Activated T-helper 1 cell treated with anti-CD3 and anti-CD28 coated beads, Interleukin-2, amount 50 U/mL, for 16 hours (primary cell): ENCODE measurements around the gene RAPGEF3.

Experiments used
- DNase-seq, 2 donors: peaks; one replicate each; pipeline ENCODE4 v3.0.0-alpha.2; 2020; ENCODE audit warnings: low read depth in 1 of 2, low spot score in 1 of 2

Gene RAPGEF3

GRCh38 chr12:47758834-47759690 is at the start of gene RAPGEF3:
Gene RAPGEF3 (minus strand): TSS chr12:47758880. CDS start chr12:47758556, 324 bp downstream.
- peak; percentile 35 to 58 for DNase-seq

GRCh38 chr12:47808050-47808449 is 49.4 kb upstream of the RAPGEF3 start:
- DNase-seq, result peak; percentile 37 to 66

- DNase-seq, result no peak
These were observed 48.7 kb upstream of the RAPGEF3 start for GRCh38 chr12:47807338-47807737.

- no peak for DNase-seq
These were observed 46.7 kb upstream of the RAPGEF3 start for GRCh38 chr12:47805417-47805816.

- no peak for DNase-seq
These were observed 45.5 kb upstream of the RAPGEF3 start for GRCh38 chr12:47804171-47804570.

GRCh38 chr12:47803191-47803875 is 44.7 kb upstream of the RAPGEF3 start:
- DNase-seq, result no peak

- no peak for DNase-seq
These were observed 43.6 kb upstream of the RAPGEF3 start for GRCh38 chr12:47802312-47802711.

GRCh38 chr12:47801904-47802246 is 43.2 kb upstream of the RAPGEF3 start:
- DNase-seq, result no peak

GRCh38 chr12:47801170-47801903 is 42.7 kb upstream of the RAPGEF3 start:
- DNase-seq, result no peak

GRCh38 chr12:47800582-47800981 is 41.9 kb upstream of the RAPGEF3 start:
- no peak for DNase-seq

- no peak for DNase-seq
These were observed 40.8 kb upstream of the RAPGEF3 start for GRCh38 chr12:47799357-47799955.

- DNase-seq, result no peak
These were observed 39.8 kb upstream of the RAPGEF3 start for GRCh38 chr12:47798382-47798948.

GRCh38 chr12:47797441-47797840 is 38.8 kb upstream of the RAPGEF3 start:
- no peak for DNase-seq

- no peak for DNase-seq
These were observed 37.2 kb upstream of the RAPGEF3 start for GRCh38 chr12:47795814-47796411.

- no peak for DNase-seq
These were observed 36.6 kb upstream of the RAPGEF3 start for GRCh38 chr12:47795121-47795813.

- no peak for DNase-seq
These were observed 36.0 kb upstream of the RAPGEF3 start for GRCh38 chr12:47794679-47795078.

- DNase-seq, result no peak
These were observed 34.5 kb upstream of the RAPGEF3 start for GRCh38 chr12:47793015-47793681.

- no peak for DNase-seq
These were observed 33.2 kb upstream of the RAPGEF3 start for GRCh38 chr12:47791874-47792273.

- DNase-seq, result no peak
These were observed 32.7 kb upstream of the RAPGEF3 start for GRCh38 chr12:47791351-47791746.
